ENCODE data around the gene IZUMO2. TPM values are rescaled to one million over a fixed set of nuclear protein-coding genes. Genes with fewer than 3 reads are reported as not detected.
"Not testable (repeated sequence)": the region's sequence is repeated elsewhere in the genome, so short reads cannot be mapped to it uniquely, and the experiment has no call there.

Gene IZUMO2
- total and polyA plus RNA-seq, 7 donors: not detected

- TF ChIP-seq, protein P1, sequence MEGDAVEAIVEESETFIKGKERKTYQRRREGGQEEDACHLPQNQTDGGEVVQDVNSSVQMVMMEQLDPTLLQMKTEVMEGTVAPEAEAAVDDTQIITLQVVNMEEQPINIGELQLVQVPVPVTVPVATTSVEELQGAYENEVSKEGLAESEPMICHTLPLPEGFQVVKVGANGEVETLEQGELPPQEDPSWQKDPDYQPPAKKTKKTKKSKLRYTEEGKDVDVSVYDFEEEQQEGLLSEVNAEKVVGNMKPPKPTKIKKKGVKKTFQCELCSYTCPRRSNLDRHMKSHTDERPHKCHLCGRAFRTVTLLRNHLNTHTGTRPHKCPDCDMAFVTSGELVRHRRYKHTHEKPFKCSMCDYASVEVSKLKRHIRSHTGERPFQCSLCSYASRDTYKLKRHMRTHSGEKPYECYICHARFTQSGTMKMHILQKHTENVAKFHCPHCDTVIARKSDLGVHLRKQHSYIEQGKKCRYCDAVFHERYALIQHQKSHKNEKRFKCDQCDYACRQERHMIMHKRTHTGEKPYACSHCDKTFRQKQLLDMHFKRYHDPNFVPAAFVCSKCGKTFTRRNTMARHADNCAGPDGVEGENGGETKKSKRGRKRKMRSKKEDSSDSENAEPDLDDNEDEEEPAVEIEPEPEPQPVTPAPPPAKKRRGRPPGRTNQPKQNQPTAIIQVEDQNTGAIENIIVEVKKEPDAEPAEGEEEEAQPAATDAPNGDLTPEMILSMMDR (IDR thresholded peaks at IDR 0.05): no peak
- intact Hi-C loops (cut with DNase I): loop anchor here in 1 of 2 donors (10.0 kb wide), 1 partner anchor 172 kb away; the partner anchor contains the start of gene KCNC3
- no peak for DNase-seq
- no peaks in the 10 kb centered on the region for H3K9me3 ChIP-seq
- H3K27ac ChIP-seq: no peak overlapping the region
- WGBS, 3 donors: 33 to 51% (median 44%) methylated on average over 4 of the region's 4 CpGs
- ATAC-seq: no peak
- H3K27me3 ChIP-seq (ENCODE audit: insufficient read depth in 3 of 3, low read length in 2 of 3): peaks cover 0 to 6% (median 0%) of the 10 kb centered on the region in 3 donors
- H3K4me1 ChIP-seq: no peaks in the 10 kb centered on the region
- no peak overlapping the region for H3K4me3 ChIP-seq
- no peaks in the 10 kb centered on the region for H3K36me3 ChIP-seq (ENCODE audit: insufficient read depth in 1 of 2, low read depth in 1 of 2)
These were observed 10.5 kb downstream of the IZUMO2 start for GRCh38 chr19:50152578-50152977.

- TF ChIP-seq, protein P1 (IDR thresholded peaks at IDR 0.05): no peak
- DNase-seq: no peak
- Histone ChIP-seq H3K4me1 (no peaks in the 10 kb centered on the region), H3K27ac (no peak overlapping the region), H3K4me3 (peak overlapping the region; percentile 78), H3K27me3 (ENCODE audit: insufficient read depth in 3 of 3, low read length in 2 of 3) (no peaks in the 10 kb centered on the region), H3K9me3 (no peaks in the 10 kb centered on the region), H3K36me3 (ENCODE audit: insufficient read depth in 1 of 2, low read depth in 1 of 2) (no peaks in the 10 kb centered on the region)
- ATAC-seq: no peak
- intact Hi-C loops (cut with DNase I): loop anchor here in 1 of 2 donors (10.0 kb wide), 2 partner anchors 56 to 86 kb away; partner anchors contain the start of gene MYH14
These were observed 14.6 kb downstream of the IZUMO2 start for GRCh38 chr19:50148528-50148927.

DNA sequence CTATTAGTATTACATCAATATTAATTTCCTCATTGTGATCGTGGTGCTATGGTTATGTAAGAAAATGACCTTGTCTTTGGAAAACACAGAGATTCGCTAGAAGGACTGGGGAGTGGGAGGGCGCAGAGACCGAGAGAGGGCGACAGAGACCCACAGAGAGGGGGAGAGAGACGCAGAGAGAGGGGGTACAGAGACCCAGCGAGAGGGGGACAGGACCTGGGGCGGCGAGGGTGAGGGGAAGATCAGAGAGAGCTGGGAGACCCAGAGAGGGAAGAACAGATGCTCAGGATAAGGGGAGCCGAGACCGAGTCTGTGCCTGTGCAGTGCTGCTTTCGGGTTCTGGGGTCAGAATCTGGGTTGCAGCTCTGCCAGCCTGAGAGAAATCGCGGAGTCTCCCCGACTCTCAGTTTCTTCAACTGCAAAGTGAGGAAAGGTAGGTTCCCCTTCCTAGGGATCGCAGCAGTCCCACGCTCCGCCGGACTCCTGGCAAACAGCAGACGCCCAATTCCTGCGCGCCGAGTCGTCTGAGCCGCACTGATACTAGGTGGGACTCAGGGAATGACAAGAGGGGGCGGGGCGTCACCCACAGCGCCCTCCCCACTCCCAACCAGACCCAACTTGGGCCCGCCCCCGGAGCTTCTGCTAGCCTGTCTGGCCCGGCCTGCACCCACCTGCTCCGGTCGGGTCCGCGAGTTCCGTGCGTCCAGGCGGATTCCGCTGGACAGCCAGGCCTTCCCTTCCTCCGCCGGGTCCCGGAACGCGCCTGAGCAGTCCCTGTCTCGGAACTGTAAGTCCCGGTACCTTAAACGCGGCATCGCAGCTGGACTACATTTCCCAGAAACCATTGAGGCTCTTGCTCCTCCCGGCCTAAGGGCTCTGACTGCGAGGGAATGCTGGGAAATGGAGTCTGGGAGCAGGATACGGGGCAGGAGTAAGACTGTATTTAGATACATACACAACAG lies 15.3 kb downstream of the IZUMO2 start:
- peak overlapping the region; percentile 78 for H3K27ac ChIP-seq

DNA sequence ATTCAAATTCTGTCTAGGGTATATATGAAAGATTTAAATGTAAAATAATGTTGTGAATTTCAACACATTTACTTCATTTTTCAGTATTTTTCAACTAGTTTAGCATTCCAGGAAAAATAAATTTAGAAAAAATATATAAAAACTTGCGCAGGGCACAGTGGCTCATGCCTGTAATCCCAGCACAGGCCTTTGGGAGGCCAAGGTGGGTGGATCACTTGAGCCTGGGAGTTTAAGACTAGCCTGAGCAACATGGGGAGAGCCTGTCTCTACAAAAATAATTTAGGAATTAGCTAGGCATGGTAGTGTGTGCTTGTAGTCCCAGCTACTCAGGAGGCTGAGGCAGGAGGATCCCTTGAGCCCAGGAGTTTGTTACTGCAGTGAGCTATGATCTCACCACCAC lies 21.2 kb downstream of the IZUMO2 start:
- H3K27me3 ChIP-seq (ENCODE audit: insufficient read depth in 3 of 3, low read length in 2 of 3); H3K4me3 ChIP-seq; H3K27ac ChIP-seq; ATAC-seq; DNase-seq; H3K36me3 ChIP-seq (ENCODE audit: insufficient read depth in 1 of 2, low read depth in 1 of 2); H3K4me1 ChIP-seq; H3K9me3 ChIP-seq: not testable (repeated sequence)
- intact Hi-C loops (cut with DNase I): loop anchor here in 1 of 2 donors (10.0 kb wide), 2 partner anchors 63 to 93 kb away; partner anchors contain the start of gene MYH14
- WGBS, 3 donors: 92 to 100% (median 97%) methylated on average over 1 of the region's 1 CpG

More for the DNA sequence above, 15.3 kb downstream of the IZUMO2 start:
- H3K4me1 ChIP-seq: no peaks in the 10 kb centered on the region
- peak overlapping the region; percentile 78 for H3K4me3 ChIP-seq
- no peaks in the 10 kb centered on the region for H3K27me3 ChIP-seq (ENCODE audit: insufficient read depth in 3 of 3, low read length in 2 of 3)
- no peaks in the 10 kb centered on the region for H3K9me3 ChIP-seq
- intact Hi-C loops (cut with DNase I): loop anchor here in 1 of 2 donors (10.0 kb wide), 2 partner anchors 57 to 87 kb away; partner anchors contain the start of gene MYH14
- TF ChIP-seq, protein P1 (IDR thresholded peaks at IDR 0.05): peak; percentile 44
- H3K36me3 ChIP-seq (ENCODE audit: insufficient read depth in 1 of 2, low read depth in 1 of 2): no peaks in the 10 kb centered on the region
- 0 to 1% (median 0%) methylated on average over 47 to 52 of the region's 52 CpGs for WGBS, 3 donors
- ATAC-seq: peak; percentile 96 to 98 (median 96)
- peak; percentile 89 to 93 for DNase-seq

DNA sequence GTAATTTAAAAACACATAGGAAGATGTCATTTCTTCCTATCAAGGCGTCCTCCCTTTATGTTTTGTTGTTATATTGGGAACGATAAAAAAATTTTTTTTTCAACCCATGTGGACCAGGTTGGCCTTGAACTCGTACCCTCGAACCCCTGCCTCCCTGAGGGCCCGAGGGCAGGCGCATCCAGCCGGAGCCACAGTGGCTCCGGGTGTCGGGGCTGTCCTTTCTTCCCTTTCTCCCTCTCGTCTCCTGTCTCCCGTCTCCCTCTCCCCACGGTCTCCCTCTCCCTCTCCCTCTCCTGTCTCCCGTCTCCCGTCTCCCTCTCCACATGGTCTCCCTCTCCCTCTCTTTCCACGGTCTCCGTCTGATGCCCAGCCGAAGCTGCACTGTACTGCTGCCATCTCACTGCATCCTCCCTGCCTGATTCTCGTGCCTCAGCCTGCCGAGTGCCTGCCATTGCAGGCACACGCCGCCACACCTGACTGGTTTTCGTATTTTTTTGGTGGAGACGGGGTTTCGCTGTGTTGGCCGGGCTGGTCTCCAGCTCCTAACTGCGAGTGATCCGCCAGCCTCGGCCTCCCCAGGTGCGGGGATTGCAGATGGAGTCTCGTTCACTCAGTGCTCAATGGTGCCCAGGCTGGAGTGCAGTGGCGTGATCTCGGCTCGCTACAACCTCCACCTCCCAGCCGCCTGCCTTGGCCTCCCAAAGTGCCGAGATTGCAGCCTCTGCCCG lies 22.8 kb downstream of the IZUMO2 start:
- H3K36me3 ChIP-seq (ENCODE audit: insufficient read depth in 1 of 2, low read depth in 1 of 2); H3K27ac ChIP-seq; DNase-seq; ATAC-seq; H3K4me3 ChIP-seq; H3K9me3 ChIP-seq; H3K4me1 ChIP-seq: not testable (repeated sequence)
- H3K27me3 ChIP-seq (ENCODE audit: insufficient read depth in 3 of 3, low read length in 2 of 3): peaks cover 0 to 14% (median 3%) of the 10 kb centered on the region in 3 donors
- intact Hi-C loops (cut with DNase I): loop anchor here in 1 of 2 donors (10.0 kb wide), 2 partner anchors 65 to 95 kb away; partner anchors contain the start of gene MYH14
- WGBS, 3 donors: 91 to 94% (median 91%) methylated on average over 28 to 34 of the region's 36 CpGs

- not testable (repeated sequence) for DNase-seq; H3K9me3 ChIP-seq; H3K27ac ChIP-seq; H3K4me1 ChIP-seq; ATAC-seq; H3K36me3 ChIP-seq (ENCODE audit: insufficient read depth in 1 of 2, low read depth in 1 of 2); H3K4me3 ChIP-seq
- H3K27me3 ChIP-seq (ENCODE audit: insufficient read depth in 3 of 3, low read length in 2 of 3): peaks cover 0 to 26% (median 3%) of the 10 kb centered on the region in 3 donors
- WGBS, 3 donors: 35 to 46% (median 45%) methylated on average over 19 of the region's 23 CpGs
- intact Hi-C loops (cut with DNase I): loop anchor here in 1 of 2 donors (10.0 kb wide), 1 partner anchor 202 kb away; no protein-coding TSS in a partner anchor
These were observed 26.3 kb downstream of the IZUMO2 start for GRCh38 chr19:50136603-50137365.

- peaks cover 0 to 26% (median 3%) of the 10 kb centered on the region in 3 donors for H3K27me3 ChIP-seq (ENCODE audit: insufficient read depth in 3 of 3, low read length in 2 of 3)
- H3K36me3 ChIP-seq (ENCODE audit: insufficient read depth in 1 of 2, low read depth in 1 of 2); ATAC-seq; H3K9me3 ChIP-seq; H3K4me1 ChIP-seq; H3K27ac ChIP-seq; H3K4me3 ChIP-seq; DNase-seq: not testable (repeated sequence)
- intact Hi-C loops (cut with DNase I): loop anchor here in 1 of 2 donors (10.0 kb wide), 1 partner anchor 201 kb away; no protein-coding TSS in a partner anchor
- WGBS, 3 donors: 87 to 89% (median 88%) methylated on average over 10 of the region's 10 CpGs
These were observed 27.1 kb downstream of the IZUMO2 start for GRCh38 chr19:50135856-50136602.

Data from psoas muscle (tissue), 8 donors.